Suprapubic skin (tissue), 4 donors: ENCODE results near the gene AIM2.
"Not testable (repeated sequence)": the region's sequence is repeated elsewhere in the genome, so short reads cannot be mapped to it uniquely, and the experiment has no call there.

Experiments used
- EP300 ChIP-seq: sonication (generic); formaldehyde crosslinking; IDR thresholded peaks from one replicate; pipeline ENCODE4 v1.6.1; 2017; ENCODE audit warnings: antibody characterized with exemption
- POLR2A ChIP-seq, 2 donors: fragments of 450-650 bp; IDR thresholded peaks; one replicate each; pipeline ENCODE4 v1.6.1; 2017; ENCODE audit warnings: antibody characterized with exemption in 2 of 2, mild to moderate bottlenecking in 2 of 2, moderate library complexity in 2 of 2
- POLR2AphosphoS5 ChIP-seq, 3 donors: sonication (generic); formaldehyde crosslinking; IDR thresholded peaks; one replicate each; pipeline ENCODE4 v1.6.1; 2017; ENCODE audit warnings: antibody characterized with exemption in 3 of 3
- TF ChIP-seq, protein P1 (sequence below), 2 donors: fragments of 200-600 bp in 1 of 2; fragments of 450-650 bp in 1 of 2; sonication (generic) in 1 of 2; IDR thresholded peaks; one replicate each; pipeline ENCODE4 v1.5.1; 2016 to 2019; ENCODE audit warnings: antibody characterized with exemption in 2 of 2, mild to moderate bottlenecking in 1 of 2, moderate library complexity in 1 of 2

DNA sequence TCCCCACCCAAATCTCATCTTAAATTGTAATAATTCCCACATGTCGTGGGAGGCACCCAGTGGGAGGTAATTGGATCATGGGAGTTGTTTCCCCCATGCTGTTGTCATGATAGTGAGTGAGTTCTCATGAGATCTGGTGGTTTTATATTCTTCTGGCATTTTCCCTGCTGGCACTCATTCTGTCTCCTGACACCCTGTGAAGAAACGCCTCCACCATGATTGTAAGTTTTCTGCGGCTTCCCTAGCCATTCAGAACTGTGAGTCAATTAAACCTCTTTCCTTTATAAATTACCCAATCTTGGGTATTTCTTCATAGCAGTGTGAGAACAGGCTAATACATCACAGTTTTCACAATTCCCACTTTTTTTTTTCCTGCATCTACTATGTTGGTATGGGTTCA, 26.5 kb upstream of the AIM2 start:
- not testable (repeated sequence) for TF ChIP-seq POLR2AphosphoS5 (IDR thresholded peaks at IDR 0.05); POLR2A (IDR thresholded peaks at IDR 0.05); EP300
- TF ChIP-seq, protein P1, sequence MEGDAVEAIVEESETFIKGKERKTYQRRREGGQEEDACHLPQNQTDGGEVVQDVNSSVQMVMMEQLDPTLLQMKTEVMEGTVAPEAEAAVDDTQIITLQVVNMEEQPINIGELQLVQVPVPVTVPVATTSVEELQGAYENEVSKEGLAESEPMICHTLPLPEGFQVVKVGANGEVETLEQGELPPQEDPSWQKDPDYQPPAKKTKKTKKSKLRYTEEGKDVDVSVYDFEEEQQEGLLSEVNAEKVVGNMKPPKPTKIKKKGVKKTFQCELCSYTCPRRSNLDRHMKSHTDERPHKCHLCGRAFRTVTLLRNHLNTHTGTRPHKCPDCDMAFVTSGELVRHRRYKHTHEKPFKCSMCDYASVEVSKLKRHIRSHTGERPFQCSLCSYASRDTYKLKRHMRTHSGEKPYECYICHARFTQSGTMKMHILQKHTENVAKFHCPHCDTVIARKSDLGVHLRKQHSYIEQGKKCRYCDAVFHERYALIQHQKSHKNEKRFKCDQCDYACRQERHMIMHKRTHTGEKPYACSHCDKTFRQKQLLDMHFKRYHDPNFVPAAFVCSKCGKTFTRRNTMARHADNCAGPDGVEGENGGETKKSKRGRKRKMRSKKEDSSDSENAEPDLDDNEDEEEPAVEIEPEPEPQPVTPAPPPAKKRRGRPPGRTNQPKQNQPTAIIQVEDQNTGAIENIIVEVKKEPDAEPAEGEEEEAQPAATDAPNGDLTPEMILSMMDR (IDR thresholded peaks at IDR 0.05) = not testable (repeated sequence)
